WTC11 (cell line): ENCODE data around the gene EFCC1. TPM values are rescaled to one million over a fixed set of nuclear protein-coding genes. Genes with fewer than 3 reads are reported as not detected.

Experiments used
- ATAC-seq: fragments of 200-7000 bp; cut with Tn5 transposase; 2 replicates; pipeline ENCODE4 v1.10.0; 2021; ENCODE audit warnings: mild to moderate bottlenecking, moderate library complexity
- CTCF ChIA-PET: fragments of 300-600 bp; sonication (Branson Sonifier 250); formaldehyde crosslinking; loops from one replicate; lab custom pipeline; 2021; ENCODE audit warnings: antibody characterized with exemption; lab: Charles Lee
- POLR2A ChIA-PET: fragments of 350-600 bp; sonication (Branson Sonifier 250); formaldehyde crosslinking; loops from one replicate; lab custom pipeline; 2021; ENCODE audit warnings: antibody characterized with exemption; lab: Charles Lee
- DNase-seq: peaks from one replicate; pipeline ENCODE4 v3.0.0; 2021; ENCODE audit warnings: low spot score
- H3K27ac Mint-ChIP-seq: 2 replicates; pipeline ENCODE4 v1.8.0; 2021; ENCODE audit warnings: mixed read lengths
- H3K27me3 Mint-ChIP-seq: 2 replicates; pipeline ENCODE4 v1.8.0; 2021; ENCODE audit warnings: low read depth, mild to moderate bottlenecking, moderate library complexity, mixed read lengths
- H3K36me3 Mint-ChIP-seq: 2 replicates; pipeline ENCODE4 v1.8.0; 2021; ENCODE audit warnings: mixed read lengths
- H3K4me1 Mint-ChIP-seq: 2 replicates; pipeline ENCODE4 v1.8.0; 2022; ENCODE audit warnings: mixed read lengths
- H3K4me3 Mint-ChIP-seq: 2 replicates; pipeline ENCODE4 v1.8.0; 2021; ENCODE audit warnings: mild to moderate bottlenecking, moderate library complexity, mixed read lengths
- H3K9me3 Mint-ChIP-seq: 2 replicates; pipeline ENCODE4 v1.8.0; 2021; ENCODE audit warnings: mixed read lengths
- CREB1 ChIP-seq: sonication (generic); formaldehyde crosslinking; IDR thresholded peaks from 2 replicates; pipeline ENCODE4 v1.8.0; 2023; ENCODE audit warnings: mild to moderate bottlenecking, missing genetic modification reagents
- ETV6 ChIP-seq: sonication (generic); formaldehyde crosslinking; IDR thresholded peaks from 2 replicates; pipeline ENCODE4 v1.8.1; 2022; ENCODE audit warnings: mild to moderate bottlenecking, missing genetic modification reagents
- FOXJ3 ChIP-seq: sonication (generic); formaldehyde crosslinking; IDR thresholded peaks from 2 replicates; pipeline ENCODE4 v1.9.0; 2021; ENCODE audit warnings: missing genetic modification reagents, mild to moderate bottlenecking, borderline replicate concordance
- FOXP1 ChIP-seq: sonication (generic); formaldehyde crosslinking; IDR thresholded peaks from 2 replicates; pipeline ENCODE4 v1.8.0; 2022; ENCODE audit warnings: missing genetic modification reagents, mild to moderate bottlenecking, moderate library complexity, borderline replicate concordance
- MYBL2 ChIP-seq: sonication (generic); formaldehyde crosslinking; IDR thresholded peaks from 2 replicates; pipeline ENCODE4 v1.8.1; 2023; ENCODE audit warnings: mild to moderate bottlenecking, moderate library complexity, missing genetic modification reagents
- NFATC4 ChIP-seq: fragments of 250-450 bp; sonication (Bioruptor Pico); IDR thresholded peaks from 2 replicates; pipeline ENCODE4 v1.9.0; 2021; ENCODE audit warnings: mild to moderate bottlenecking
- TEAD1 ChIP-seq: sonication (generic); formaldehyde crosslinking; IDR thresholded peaks from 2 replicates; pipeline ENCODE4 v1.8.0; 2022; ENCODE audit warnings: mild to moderate bottlenecking, missing genetic modification reagents
- TEAD4 ChIP-seq: sonication (generic); formaldehyde crosslinking; IDR thresholded peaks from 2 replicates; pipeline ENCODE4 v1.8.0; 2022; ENCODE audit warnings: mild to moderate bottlenecking, missing genetic modification reagents
- ZNF121 ChIP-seq: sonication (generic); formaldehyde crosslinking; IDR thresholded peaks from 2 replicates; pipeline ENCODE4 v1.8.0; 2023; ENCODE audit warnings: missing genetic modification reagents
- ZNF232 ChIP-seq: sonication (generic); formaldehyde crosslinking; IDR thresholded peaks from 2 replicates; pipeline ENCODE4 v1.8.0; 2022; ENCODE audit warnings: mild to moderate bottlenecking, missing genetic modification reagents
- ZNF317 ChIP-seq: sonication (generic); formaldehyde crosslinking; IDR thresholded peaks from 2 replicates; pipeline ENCODE4 v1.8.1; 2023; ENCODE audit warnings: low read depth, mild to moderate bottlenecking, moderate library complexity, missing genetic modification reagents, borderline replicate concordance
- total RNA-seq: library from RNA; stranded (reverse); gene quantifications from 3 replicates; pipeline ENCODE4 v1.2.3, GENCODE V29; 2021
- TF ChIP-seq, protein P1 (sequence below): sonication (generic); formaldehyde crosslinking; IDR thresholded peaks from 2 replicates; pipeline ENCODE4 v1.8.0; 2023; ENCODE audit warnings: missing genetic modification reagents, mild to moderate bottlenecking, borderline replicate concordance
- TF ChIP-seq, protein P2 (sequence below): sonication (generic); formaldehyde crosslinking; IDR thresholded peaks from 2 replicates; pipeline ENCODE4 v1.8.1; 2023; ENCODE audit warnings: mild to moderate bottlenecking, missing genetic modification reagents, borderline replicate concordance
- TF ChIP-seq, protein P3 (sequence below): fragments of 250-450 bp; sonication (Bioruptor Pico); IDR thresholded peaks from 2 replicates; pipeline ENCODE4 v1.9.0; 2021; ENCODE audit warnings: mild to moderate bottlenecking
- TF ChIP-seq, protein P4 (sequence below): sonication (generic); formaldehyde crosslinking; IDR thresholded peaks from 2 replicates; pipeline ENCODE4 v1.8.1; 2022; ENCODE audit warnings: low read depth, missing genetic modification reagents, borderline replicate concordance
- TF ChIP-seq, protein P5 (sequence below): fragments of 250-450 bp; sonication (Bioruptor Pico); IDR thresholded peaks from 2 replicates; pipeline ENCODE4 v1.9.0; 2021; ENCODE audit warnings: mild to moderate bottlenecking, borderline replicate concordance
- TF ChIP-seq, protein P6 (sequence below): sonication (generic); formaldehyde crosslinking; IDR thresholded peaks from 2 replicates; pipeline ENCODE4 v1.8.0; 2022; ENCODE audit warnings: missing genetic modification reagents

EFCC1 gene
- total RNA-seq, 1 experiment from 2014 or later: 0.31 TPM

DNA sequence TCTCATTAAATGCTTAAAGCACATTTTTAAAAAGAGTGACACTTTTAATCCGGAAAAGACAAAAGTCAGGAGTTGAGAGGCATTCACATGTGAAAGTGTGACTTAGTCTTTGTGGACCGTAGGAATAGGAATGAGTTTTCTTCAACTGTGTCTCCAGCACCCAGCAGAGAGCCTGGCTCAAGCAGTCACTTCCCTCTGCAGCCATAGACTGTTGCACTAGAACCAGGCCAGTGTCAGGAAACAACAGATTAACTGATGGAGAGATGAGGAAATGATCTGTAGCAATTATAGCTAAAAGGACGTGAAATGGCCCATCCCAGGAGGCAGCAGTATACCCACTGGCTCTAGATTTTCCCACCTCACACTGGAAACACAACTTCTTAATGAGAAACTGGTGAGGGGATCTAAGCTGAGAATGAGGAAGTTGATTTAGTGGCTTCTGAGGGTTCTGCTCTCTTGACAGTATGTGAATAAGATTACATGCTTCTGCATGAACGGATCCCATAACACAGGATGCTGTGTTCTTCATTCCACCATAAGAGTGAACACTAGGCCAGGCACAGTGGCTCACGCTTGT, 27.0 kb upstream of the EFCC1 start:
- Mint-ChIP-seq H3K27ac (no peak overlapping the region), H3K4me3 (no peak overlapping the region), H3K36me3 (no peaks in the 10 kb centered on the region), H3K9me3 (no peaks in the 10 kb centered on the region), H3K4me1 (no peaks in the 10 kb centered on the region), H3K27me3 (no peaks in the 10 kb centered on the region; the same call in 1 of the 2 replicates)
- no peak for ATAC-seq
- no peak for DNase-seq
- CTCF ChIA-PET: no interaction called here
- POLR2A ChIA-PET: no interaction called here
- TF ChIP-seq FOXJ3: no peak
- TF ChIP-seq ZNF121 (CRISPR knock-in tag): no peak
- TF ChIP-seq, protein P1, sequence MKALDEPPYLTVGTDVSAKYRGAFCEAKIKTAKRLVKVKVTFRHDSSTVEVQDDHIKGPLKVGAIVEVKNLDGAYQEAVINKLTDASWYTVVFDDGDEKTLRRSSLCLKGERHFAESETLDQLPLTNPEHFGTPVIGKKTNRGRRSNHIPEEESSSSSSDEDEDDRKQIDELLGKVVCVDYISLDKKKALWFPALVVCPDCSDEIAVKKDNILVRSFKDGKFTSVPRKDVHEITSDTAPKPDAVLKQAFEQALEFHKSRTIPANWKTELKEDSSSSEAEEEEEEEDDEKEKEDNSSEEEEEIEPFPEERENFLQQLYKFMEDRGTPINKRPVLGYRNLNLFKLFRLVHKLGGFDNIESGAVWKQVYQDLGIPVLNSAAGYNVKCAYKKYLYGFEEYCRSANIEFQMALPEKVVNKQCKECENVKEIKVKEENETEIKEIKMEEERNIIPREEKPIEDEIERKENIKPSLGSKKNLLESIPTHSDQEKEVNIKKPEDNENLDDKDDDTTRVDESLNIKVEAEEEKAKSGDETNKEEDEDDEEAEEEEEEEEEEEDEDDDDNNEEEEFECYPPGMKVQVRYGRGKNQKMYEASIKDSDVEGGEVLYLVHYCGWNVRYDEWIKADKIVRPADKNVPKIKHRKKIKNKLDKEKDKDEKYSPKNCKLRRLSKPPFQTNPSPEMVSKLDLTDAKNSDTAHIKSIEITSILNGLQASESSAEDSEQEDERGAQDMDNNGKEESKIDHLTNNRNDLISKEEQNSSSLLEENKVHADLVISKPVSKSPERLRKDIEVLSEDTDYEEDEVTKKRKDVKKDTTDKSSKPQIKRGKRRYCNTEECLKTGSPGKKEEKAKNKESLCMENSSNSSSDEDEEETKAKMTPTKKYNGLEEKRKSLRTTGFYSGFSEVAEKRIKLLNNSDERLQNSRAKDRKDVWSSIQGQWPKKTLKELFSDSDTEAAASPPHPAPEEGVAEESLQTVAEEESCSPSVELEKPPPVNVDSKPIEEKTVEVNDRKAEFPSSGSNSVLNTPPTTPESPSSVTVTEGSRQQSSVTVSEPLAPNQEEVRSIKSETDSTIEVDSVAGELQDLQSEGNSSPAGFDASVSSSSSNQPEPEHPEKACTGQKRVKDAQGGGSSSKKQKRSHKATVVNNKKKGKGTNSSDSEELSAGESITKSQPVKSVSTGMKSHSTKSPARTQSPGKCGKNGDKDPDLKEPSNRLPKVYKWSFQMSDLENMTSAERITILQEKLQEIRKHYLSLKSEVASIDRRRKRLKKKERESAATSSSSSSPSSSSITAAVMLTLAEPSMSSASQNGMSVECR (CRISPR knock-in tag): no peak
- no peak for TF ChIP-seq ZNF317 (CRISPR knock-in tag)
- TF ChIP-seq TEAD4: no peak
- TF ChIP-seq ETV6 (CRISPR knock-in tag): no peak
- TF ChIP-seq, protein P2, sequence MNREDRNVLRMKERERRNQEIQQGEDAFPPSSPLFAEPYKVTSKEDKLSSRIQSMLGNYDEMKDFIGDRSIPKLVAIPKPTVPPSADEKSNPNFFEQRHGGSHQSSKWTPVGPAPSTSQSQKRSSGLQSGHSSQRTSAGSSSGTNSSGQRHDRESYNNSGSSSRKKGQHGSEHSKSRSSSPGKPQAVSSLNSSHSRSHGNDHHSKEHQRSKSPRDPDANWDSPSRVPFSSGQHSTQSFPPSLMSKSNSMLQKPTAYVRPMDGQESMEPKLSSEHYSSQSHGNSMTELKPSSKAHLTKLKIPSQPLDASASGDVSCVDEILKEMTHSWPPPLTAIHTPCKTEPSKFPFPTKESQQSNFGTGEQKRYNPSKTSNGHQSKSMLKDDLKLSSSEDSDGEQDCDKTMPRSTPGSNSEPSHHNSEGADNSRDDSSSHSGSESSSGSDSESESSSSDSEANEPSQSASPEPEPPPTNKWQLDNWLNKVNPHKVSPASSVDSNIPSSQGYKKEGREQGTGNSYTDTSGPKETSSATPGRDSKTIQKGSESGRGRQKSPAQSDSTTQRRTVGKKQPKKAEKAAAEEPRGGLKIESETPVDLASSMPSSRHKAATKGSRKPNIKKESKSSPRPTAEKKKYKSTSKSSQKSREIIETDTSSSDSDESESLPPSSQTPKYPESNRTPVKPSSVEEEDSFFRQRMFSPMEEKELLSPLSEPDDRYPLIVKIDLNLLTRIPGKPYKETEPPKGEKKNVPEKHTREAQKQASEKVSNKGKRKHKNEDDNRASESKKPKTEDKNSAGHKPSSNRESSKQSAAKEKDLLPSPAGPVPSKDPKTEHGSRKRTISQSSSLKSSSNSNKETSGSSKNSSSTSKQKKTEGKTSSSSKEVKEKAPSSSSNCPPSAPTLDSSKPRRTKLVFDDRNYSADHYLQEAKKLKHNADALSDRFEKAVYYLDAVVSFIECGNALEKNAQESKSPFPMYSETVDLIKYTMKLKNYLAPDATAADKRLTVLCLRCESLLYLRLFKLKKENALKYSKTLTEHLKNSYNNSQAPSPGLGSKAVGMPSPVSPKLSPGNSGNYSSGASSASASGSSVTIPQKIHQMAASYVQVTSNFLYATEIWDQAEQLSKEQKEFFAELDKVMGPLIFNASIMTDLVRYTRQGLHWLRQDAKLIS: no peak
- TF ChIP-seq MYBL2 (CRISPR knock-in tag): no peak
- TF ChIP-seq TEAD1 (CRISPR knock-in tag): no peak
- no peak for TF ChIP-seq CREB1 (CRISPR knock-in tag)
- TF ChIP-seq, protein P3, sequence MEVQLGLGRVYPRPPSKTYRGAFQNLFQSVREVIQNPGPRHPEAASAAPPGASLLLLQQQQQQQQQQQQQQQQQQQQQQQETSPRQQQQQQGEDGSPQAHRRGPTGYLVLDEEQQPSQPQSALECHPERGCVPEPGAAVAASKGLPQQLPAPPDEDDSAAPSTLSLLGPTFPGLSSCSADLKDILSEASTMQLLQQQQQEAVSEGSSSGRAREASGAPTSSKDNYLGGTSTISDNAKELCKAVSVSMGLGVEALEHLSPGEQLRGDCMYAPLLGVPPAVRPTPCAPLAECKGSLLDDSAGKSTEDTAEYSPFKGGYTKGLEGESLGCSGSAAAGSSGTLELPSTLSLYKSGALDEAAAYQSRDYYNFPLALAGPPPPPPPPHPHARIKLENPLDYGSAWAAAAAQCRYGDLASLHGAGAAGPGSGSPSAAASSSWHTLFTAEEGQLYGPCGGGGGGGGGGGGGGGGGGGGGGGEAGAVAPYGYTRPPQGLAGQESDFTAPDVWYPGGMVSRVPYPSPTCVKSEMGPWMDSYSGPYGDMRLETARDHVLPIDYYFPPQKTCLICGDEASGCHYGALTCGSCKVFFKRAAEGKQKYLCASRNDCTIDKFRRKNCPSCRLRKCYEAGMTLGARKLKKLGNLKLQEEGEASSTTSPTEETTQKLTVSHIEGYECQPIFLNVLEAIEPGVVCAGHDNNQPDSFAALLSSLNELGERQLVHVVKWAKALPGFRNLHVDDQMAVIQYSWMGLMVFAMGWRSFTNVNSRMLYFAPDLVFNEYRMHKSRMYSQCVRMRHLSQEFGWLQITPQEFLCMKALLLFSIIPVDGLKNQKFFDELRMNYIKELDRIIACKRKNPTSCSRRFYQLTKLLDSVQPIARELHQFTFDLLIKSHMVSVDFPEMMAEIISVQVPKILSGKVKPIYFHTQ (CRISPR knock-in tag): no peak
- no peak for TF ChIP-seq ZNF232 (CRISPR knock-in tag)
- TF ChIP-seq, protein P4, sequence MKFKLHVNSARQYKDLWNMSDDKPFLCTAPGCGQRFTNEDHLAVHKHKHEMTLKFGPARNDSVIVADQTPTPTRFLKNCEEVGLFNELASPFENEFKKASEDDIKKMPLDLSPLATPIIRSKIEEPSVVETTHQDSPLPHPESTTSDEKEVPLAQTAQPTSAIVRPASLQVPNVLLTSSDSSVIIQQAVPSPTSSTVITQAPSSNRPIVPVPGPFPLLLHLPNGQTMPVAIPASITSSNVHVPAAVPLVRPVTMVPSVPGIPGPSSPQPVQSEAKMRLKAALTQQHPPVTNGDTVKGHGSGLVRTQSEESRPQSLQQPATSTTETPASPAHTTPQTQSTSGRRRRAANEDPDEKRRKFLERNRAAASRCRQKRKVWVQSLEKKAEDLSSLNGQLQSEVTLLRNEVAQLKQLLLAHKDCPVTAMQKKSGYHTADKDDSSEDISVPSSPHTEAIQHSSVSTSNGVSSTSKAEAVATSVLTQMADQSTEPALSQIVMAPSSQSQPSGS: no peak
- TF ChIP-seq, protein P5, sequence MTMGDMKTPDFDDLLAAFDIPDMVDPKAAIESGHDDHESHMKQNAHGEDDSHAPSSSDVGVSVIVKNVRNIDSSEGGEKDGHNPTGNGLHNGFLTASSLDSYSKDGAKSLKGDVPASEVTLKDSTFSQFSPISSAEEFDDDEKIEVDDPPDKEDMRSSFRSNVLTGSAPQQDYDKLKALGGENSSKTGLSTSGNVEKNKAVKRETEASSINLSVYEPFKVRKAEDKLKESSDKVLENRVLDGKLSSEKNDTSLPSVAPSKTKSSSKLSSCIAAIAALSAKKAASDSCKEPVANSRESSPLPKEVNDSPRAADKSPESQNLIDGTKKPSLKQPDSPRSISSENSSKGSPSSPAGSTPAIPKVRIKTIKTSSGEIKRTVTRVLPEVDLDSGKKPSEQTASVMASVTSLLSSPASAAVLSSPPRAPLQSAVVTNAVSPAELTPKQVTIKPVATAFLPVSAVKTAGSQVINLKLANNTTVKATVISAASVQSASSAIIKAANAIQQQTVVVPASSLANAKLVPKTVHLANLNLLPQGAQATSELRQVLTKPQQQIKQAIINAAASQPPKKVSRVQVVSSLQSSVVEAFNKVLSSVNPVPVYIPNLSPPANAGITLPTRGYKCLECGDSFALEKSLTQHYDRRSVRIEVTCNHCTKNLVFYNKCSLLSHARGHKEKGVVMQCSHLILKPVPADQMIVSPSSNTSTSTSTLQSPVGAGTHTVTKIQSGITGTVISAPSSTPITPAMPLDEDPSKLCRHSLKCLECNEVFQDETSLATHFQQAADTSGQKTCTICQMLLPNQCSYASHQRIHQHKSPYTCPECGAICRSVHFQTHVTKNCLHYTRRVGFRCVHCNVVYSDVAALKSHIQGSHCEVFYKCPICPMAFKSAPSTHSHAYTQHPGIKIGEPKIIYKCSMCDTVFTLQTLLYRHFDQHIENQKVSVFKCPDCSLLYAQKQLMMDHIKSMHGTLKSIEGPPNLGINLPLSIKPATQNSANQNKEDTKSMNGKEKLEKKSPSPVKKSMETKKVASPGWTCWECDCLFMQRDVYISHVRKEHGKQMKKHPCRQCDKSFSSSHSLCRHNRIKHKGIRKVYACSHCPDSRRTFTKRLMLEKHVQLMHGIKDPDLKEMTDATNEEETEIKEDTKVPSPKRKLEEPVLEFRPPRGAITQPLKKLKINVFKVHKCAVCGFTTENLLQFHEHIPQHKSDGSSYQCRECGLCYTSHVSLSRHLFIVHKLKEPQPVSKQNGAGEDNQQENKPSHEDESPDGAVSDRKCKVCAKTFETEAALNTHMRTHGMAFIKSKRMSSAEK (CRISPR knock-in tag): no peak
- TF ChIP-seq NFATC4 (CRISPR knock-in tag): no peak
- TF ChIP-seq, protein P6, sequence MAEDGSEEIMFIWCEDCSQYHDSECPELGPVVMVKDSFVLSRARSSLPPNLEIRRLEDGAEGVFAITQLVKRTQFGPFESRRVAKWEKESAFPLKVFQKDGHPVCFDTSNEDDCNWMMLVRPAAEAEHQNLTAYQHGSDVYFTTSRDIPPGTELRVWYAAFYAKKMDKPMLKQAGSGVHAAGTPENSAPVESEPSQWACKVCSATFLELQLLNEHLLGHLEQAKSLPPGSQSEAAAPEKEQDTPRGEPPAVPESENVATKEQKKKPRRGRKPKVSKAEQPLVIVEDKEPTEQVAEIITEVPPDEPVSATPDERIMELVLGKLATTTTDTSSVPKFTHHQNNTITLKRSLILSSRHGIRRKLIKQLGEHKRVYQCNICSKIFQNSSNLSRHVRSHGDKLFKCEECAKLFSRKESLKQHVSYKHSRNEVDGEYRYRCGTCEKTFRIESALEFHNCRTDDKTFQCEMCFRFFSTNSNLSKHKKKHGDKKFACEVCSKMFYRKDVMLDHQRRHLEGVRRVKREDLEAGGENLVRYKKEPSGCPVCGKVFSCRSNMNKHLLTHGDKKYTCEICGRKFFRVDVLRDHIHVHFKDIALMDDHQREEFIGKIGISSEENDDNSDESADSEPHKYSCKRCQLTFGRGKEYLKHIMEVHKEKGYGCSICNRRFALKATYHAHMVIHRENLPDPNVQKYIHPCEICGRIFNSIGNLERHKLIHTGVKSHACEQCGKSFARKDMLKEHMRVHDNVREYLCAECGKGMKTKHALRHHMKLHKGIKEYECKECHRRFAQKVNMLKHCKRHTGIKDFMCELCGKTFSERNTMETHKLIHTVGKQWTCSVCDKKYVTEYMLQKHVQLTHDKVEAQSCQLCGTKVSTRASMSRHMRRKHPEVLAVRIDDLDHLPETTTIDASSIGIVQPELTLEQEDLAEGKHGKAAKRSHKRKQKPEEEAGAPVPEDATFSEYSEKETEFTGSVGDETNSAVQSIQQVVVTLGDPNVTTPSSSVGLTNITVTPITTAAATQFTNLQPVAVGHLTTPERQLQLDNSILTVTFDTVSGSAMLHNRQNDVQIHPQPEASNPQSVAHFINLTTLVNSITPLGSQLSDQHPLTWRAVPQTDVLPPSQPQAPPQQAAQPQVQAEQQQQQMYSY (CRISPR knock-in tag): no peak
- TF ChIP-seq FOXP1 (CRISPR knock-in tag): no peak
